Panc1 (cell line): ENCODE results near the gene FSTL5. TPM values are rescaled to one million over a fixed set of nuclear protein-coding genes. Genes with fewer than 3 reads are reported as not detected.

Experiments
- ATAC-seq: fragments of 200-7000 bp; cut with Tn5 transposase; 2 replicates; pipeline ENCODE4 v1.9.1; 2020; ENCODE audit warnings: mild to moderate bottlenecking, moderate library complexity
- BruUV-seq: library from RNA; stranded (reverse); fragments of 400-500 nt; replicated peaks from 2 replicates; lab custom pipeline; 2021; lab: Mats Ljungman, UMichigan
- CTCF ChIA-PET: fragments of 300-600 bp; sonication (Branson Sonifier 250); formaldehyde crosslinking; loops from one replicate; lab custom pipeline; 2022; ENCODE audit warnings: antibody characterized with exemption; lab: Charles Lee
- POLR2A ChIA-PET: fragments of 300-600 bp; sonication (Branson Sonifier 250); formaldehyde crosslinking; loops from one replicate; lab custom pipeline; 2022; ENCODE audit warnings: antibody characterized with exemption; lab: Charles Lee
- DNase-seq: peaks from one replicate; pipeline ENCODE4 v3.0.0-alpha.2; 2010; ENCODE audit warnings: low read depth, low spot score
- H3K27ac ChIP-seq: 2 replicates; pipeline ENCODE4 v1.5.1; 2011; ENCODE audit warnings: mild to moderate bottlenecking, low read length, inconsistent platforms
- H3K27me3 ChIP-seq: fragments of 200-500 bp; sonication (Bioruptor generic); 2 replicates; pipeline ENCODE4 v1.6.0; 2014; ENCODE audit warnings: low read length, inconsistent platforms; ENCODE audit not compliant: control insufficient read depth, insufficient read depth
- H3K36me3 ChIP-seq: fragments of 200-500 bp; sonication (Bioruptor generic); 2 replicates; pipeline ENCODE4 v1.5.1; 2014; ENCODE audit warnings: inconsistent platforms, mild to moderate bottlenecking, low read length, moderate library complexity; ENCODE audit not compliant: control insufficient read depth, insufficient read depth
- H3K4me1 ChIP-seq: 2 replicates; pipeline ENCODE4 v1.5.1; 2011; ENCODE audit warnings: inconsistent platforms, mild to moderate bottlenecking, low read length, moderate library complexity; ENCODE audit not compliant: control insufficient read depth, insufficient read depth
- H3K4me3 ChIP-seq, 2 experiments: 2 replicates each; pipeline ENCODE4 v1.5.1; 2011 to 2012; ENCODE audit warnings: low read depth in 2 of 2, low read length in 2 of 2, mild to moderate bottlenecking in 2 of 2, inconsistent platforms in 1 of 2, moderate library complexity in 1 of 2
- H3K9me3 ChIP-seq: fragments of 200-500 bp; sonication (Bioruptor generic); 2 replicates; pipeline ENCODE4 v1.5.1; 2014; ENCODE audit warnings: low read depth, mild to moderate bottlenecking, inconsistent platforms, low read length, moderate library complexity; ENCODE audit not compliant: control insufficient read depth, insufficient read depth
- POLR2AphosphoS5 ChIP-seq: IDR thresholded peaks from 2 replicates; pipeline ENCODE4 v1.6.1; 2012; ENCODE audit warnings: mild to moderate bottlenecking, low read depth, low read length, moderate library complexity
- REST ChIP-seq, 2 experiments: IDR thresholded peaks; 2 replicates each; pipeline ENCODE4 v1.6.1; 2011 to 2012; ENCODE audit warnings: low read depth in 2 of 2, control low read depth in 1 of 2, low read length in 1 of 2, mild to moderate bottlenecking in 1 of 2, moderate library complexity in 1 of 2; ENCODE audit not compliant: insufficient read depth in 1 of 2
- SIN3A ChIP-seq: IDR thresholded peaks from 2 replicates; pipeline ENCODE4 v1.6.1; 2012; ENCODE audit warnings: low read depth, mild to moderate bottlenecking, low read length, moderate library complexity, borderline replicate concordance; ENCODE audit not compliant: insufficient read depth
- TCF7L2 ChIP-seq: IDR thresholded peaks from 2 replicates; pipeline ENCODE4 v1.6.1; 2011; ENCODE audit warnings: mild to moderate bottlenecking, low read depth, low read length, inconsistent platforms
- in situ Hi-C: cut with HindIII; loops from 2 replicates; pipeline ENCODE4 v1.10.0; 2016; ENCODE audit warnings: low sequenced_read_pairs, low pct_unique_long_range_greater_than_20kb
- intact Hi-C: fragments of 100-400 bp; cut with micrococcal nuclease; formaldehyde crosslinking; loops from one replicate; pipeline ENCODE4 v1.10.0; 2022; ENCODE audit not compliant: unreplicated experiment
- total RNA-seq: library from RNA; stranded (reverse); gene quantifications from one replicate; pipeline ENCODE4 v1.2.1, GENCODE V29; 2021; ENCODE audit not compliant: unreplicated experiment
- TF ChIP-seq, protein P1 (sequence below): fragments of 450-650 bp; IDR thresholded peaks from 2 replicates; pipeline ENCODE4 v1.5.1; 2017; ENCODE audit warnings: mild to moderate bottlenecking

FSTL5 gene
- total RNA-seq, 1 experiment from 2014 or later, result 0.67 TPM

GRCh38 chr4:161664740-161665139, 499.1 kb downstream of the FSTL5 start:
- Histone ChIP-seq H3K27me3 (no peaks in the 10 kb centered on the region), H3K4me1 (no peaks in the 10 kb centered on the region), H3K9me3 (no peaks in the 10 kb centered on the region), H3K4me3 (no peak overlapping the region), H3K36me3 (no peaks in the 10 kb centered on the region), H3K27ac (no peak overlapping the region)
- in situ Hi-C loops, result no loop called here
- ChIA-PET CTCF (no interaction called here), POLR2A (no interaction called here)
- intact Hi-C loops, result no loop called here
- no peak for ATAC-seq
- TF ChIP-seq TCF7L2 (no peak), REST (IDR thresholded peaks at IDR 0.05; ENCODE audit: insufficient read depth in 1 of 2, low read depth in 2 of 2, low read length in 1 of 2) (no peak), SIN3A (no peak), POLR2AphosphoS5 (no peak)
- TF ChIP-seq, protein P1, sequence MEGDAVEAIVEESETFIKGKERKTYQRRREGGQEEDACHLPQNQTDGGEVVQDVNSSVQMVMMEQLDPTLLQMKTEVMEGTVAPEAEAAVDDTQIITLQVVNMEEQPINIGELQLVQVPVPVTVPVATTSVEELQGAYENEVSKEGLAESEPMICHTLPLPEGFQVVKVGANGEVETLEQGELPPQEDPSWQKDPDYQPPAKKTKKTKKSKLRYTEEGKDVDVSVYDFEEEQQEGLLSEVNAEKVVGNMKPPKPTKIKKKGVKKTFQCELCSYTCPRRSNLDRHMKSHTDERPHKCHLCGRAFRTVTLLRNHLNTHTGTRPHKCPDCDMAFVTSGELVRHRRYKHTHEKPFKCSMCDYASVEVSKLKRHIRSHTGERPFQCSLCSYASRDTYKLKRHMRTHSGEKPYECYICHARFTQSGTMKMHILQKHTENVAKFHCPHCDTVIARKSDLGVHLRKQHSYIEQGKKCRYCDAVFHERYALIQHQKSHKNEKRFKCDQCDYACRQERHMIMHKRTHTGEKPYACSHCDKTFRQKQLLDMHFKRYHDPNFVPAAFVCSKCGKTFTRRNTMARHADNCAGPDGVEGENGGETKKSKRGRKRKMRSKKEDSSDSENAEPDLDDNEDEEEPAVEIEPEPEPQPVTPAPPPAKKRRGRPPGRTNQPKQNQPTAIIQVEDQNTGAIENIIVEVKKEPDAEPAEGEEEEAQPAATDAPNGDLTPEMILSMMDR, result no peak
- no TSS peak for BruUV-seq
- DNase-seq, result no peak

GRCh38 chr4:161663844-161664243, 500.0 kb downstream of the FSTL5 start:
- no TSS peak for BruUV-seq
- in situ Hi-C loops (no loop called here), intact Hi-C loops (no loop called here)
- ChIA-PET CTCF (no interaction called here), POLR2A (no interaction called here)
- ATAC-seq (no peak), DNase-seq (no peak)
- Histone ChIP-seq H3K4me1 (no peaks in the 10 kb centered on the region), H3K27me3 (no peaks in the 10 kb centered on the region), H3K36me3 (no peaks in the 10 kb centered on the region), H3K27ac (no peak overlapping the region), H3K4me3 (no peak overlapping the region), H3K9me3 (no peaks in the 10 kb centered on the region)
- TF ChIP-seq, protein P1, result no peak
- no peak for TF ChIP-seq TCF7L2
- TF ChIP-seq POLR2AphosphoS5, result no peak
- no peak for TF ChIP-seq REST (IDR thresholded peaks at IDR 0.05; ENCODE audit: insufficient read depth in 1 of 2, low read depth in 2 of 2, low read length in 1 of 2)
- TF ChIP-seq SIN3A, result no peak
